ENCODE measurements around the gene RAB36.

The RAB36 gene

DNA sequence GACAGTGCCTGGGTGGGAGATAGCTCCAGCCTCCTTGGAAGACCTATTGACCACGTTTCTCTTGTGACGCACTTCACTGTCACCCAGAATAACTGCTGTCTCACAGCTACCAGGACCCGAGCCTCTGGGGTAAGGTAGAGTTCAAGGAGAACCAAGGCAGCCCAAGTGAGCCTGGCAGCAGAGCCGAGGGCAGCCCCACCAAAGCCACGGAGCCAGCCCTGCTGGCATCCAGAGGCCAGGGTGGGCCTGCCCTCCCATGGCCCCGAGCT is 36.3 kb upstream of the RAB36 start:
- no peak for DNase-seq

DNA sequence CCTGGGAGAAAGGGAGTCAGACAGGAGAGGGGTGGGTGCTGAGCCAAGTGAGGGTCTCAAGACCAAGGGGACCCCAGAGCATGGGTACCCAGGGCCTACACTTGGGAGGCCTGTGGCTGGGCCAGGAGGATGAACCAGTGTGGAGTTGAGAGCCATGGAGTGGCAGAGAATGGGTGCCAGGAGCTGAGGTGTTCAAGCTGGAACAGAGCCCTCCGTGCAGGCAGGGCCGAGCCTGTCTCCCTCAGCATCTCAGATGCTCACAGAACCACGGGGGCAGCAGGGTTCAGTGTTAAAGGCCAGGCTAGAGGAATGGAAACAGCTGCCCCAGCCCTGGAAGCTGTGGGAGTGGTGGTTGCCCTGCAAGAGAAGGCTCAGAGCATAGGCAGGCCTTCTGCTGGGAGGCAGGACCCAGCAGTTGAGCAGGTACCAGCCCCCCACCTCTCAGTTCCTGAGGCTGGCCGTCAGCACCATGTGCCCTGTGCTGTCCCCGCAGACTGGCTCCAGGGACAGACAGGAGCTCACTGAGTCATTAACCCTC is 35.8 kb upstream of the RAB36 start:
- DNase-seq = no peak

DNA sequence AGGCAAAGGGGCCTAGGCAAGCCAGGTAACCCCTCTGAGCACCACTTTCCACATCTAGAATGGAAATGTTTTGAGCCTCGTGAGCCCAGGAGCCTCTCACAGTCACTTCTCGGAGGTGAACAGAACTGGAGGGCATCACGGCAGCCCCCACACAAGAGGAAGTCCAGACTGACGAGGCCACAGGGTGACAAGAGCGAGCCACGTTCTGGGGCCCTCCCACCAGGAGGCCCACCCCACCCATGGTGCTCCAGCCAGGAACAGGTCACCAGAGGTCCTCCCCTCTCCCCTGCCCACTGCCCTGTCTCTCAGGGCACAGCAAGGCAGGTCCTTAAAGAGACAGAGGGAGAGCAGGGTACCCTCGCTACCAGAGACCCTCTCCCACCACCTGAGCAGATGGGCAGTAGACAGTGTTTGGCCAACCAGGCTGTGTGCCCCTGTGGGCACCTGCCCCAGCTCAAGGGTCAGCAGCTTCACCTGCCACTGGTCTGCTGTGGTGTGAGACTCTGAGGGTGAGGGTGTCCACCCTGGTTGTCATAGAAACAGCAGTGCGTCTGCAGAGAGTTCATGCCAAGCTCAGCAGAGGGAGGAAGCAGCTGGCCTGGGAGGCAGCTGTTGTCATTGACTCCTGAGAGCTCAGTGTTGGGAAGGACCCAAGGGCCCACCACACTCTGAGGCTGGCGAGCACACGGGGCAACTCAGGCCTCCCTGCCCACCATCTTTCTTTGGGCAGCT is 34.9 kb upstream of the RAB36 start:
- DNase-seq = no peak

DNA sequence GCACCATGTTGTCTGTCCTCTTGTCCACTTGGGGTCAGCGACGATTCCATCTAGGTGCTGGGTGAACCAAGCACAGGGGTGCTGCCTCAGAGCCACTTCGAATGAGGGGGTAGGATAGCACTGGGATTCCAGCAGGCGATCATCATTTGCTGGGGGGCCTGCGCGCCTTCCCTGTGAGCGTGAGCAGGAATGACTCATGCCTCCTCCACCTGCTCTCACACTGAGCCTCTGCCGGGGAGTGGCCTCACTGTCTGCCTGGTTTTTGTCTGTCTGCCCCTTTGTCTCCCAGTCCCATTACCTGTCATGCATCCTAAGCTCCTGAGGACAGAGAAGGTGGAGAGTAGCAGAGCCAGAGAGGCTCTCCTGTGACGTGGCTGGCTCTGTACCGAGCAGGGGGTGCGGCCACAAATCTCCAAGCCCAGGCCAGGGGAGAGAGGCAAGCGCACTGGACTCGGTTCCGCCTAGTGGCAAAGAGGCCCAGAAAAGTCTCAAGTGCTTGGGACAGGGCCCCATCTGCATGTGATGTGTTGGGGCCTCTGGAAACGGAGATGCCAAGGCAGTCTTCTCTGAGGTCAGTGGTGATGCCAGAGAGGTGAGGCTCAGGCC is 34.3 kb upstream of the RAB36 start:
- no peak for DNase-seq

DNA sequence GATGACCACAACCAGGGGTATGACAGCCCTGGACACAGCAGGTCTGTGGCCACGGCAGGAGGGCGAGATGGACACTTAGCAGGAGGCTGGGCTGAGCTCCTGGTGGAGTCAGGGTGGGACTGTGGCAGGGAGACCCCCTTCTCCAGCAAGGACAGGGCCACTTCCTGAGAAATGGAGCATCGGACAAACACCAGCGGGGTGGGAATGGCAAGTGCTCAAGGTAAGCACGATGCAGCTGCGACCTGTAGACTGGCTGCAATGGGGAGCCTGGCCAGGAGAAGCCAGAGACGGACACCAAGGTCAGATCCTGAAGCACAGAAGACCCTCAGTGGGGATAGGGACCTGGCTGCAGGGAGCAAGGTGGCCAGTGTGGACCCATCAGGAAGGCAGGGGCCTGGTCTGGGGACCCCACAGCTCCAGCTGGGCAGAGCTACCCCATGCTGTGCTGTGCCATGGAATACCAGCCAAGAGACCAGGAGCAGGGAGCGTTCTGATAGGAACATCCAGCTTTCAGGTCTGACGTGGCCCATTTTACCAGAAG is 32.7 kb upstream of the RAB36 start:
- DNase-seq = no peak

DNA sequence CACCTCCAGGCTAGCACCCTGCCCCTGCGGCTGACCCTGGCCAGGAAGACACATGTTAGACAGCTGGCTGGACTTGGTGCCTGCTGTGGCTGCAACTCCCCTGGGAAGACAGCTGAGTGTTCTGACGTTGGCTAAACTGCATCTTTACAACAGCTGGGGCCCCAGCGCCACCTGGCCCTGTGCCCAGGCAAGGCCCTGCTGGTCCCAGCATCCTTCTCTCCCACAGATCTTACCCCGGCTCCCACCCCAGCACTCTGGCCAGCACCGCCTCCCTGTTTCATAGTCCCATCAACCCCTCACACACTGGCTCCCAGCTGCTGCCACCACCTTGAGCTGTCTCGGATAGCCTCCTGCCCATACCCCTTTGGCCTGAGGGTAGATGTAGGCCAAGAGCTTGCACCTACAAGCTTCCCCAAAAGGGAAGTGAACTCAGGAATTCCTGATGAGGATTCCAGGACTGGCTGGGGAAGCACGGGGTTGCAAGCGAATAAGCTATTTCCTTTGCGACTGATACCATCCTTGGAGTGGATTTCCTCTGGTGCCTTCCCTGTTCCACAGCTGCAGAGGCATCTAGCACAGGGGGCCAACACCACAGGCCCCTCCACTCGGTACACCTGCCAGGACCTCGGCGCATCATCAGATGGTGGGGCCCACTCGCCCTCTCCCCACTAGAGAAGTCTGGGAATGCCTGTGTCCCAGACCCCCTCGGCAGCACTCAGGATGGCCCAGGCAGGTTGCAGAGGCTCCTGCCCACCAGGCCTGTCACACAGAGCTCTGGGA is 32.0 kb upstream of the RAB36 start:
- no peak for DNase-seq

DNA sequence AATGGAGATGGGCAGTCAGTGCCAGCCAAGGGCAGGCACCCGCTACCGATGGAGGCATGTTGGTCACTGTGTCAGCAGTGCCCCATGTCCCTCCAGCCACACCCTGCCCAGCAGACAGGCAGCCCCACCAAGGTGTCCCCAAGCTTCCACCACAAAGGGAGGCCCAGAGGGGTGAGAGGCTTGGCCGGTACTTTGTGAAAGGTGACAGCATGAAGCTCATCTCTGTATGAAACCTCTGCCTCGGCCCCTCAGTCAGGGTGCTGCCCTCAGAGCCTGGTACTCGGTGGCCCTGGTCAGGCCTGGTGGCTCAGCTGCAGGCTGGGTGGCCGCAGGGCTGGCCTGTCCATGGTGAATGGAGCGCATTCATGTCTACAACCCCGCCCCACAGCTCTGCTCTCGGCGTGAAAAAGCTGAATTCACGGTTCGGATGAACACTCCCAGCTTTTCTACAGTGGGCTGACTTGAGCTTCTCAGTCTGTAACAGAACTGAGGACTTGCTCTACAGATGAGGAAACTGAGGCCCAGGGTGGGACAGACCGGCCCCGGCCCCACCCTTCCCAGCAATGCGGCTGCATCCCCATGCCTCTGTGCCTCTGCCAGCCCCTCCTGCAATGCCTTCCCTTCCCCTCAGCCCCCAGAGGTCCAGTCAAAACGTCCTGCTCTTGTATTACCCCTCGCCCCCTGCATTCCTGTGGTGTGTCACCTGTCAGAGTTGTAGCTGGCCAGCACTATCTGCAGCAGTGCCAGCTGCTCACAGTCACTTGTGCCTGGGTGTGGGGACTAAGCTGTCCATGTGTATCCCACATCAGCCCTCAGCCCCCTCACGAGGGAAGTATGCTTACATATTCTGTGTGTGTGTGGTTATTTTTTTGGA is 31.2 kb upstream of the RAB36 start:
- DNase-seq = no peak

DNA sequence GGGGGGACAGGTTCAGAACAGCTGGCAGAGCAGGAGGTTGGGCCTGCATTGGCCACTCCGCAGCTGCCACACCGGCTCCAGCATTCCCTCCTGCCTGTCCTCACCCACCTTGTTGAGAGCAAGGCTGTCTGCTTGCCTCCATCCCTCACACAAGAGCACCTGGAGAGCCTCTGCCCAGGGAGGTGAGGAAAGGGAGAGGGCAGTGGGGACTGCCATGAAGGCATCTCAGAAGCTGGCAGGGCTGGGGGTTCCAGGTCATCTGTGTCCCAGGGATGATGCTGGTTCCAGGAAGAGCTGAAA is 30.6 kb upstream of the RAB36 start:
- no peak for DNase-seq

DNA sequence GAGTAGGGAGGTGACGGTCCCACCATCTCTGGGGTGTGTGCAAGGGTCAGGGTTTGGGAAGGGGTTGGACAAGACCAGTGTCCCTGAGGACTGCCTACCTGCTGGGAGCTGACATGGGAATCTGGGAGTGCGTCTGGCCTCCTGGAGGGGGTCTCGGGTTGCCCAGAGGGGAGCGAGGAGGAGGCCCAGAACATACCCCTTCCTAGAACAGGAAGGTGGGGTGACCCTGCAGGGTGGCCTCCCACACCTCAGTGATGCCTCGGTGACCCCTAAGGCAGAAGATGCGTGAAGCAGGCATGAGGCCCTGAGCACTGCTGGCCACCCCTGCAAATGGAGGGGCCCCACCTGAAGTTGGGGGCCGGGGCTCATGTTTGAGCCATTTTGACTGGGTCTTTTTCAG is 29.9 kb upstream of the RAB36 start:
- DNase-seq = no peak

DNA sequence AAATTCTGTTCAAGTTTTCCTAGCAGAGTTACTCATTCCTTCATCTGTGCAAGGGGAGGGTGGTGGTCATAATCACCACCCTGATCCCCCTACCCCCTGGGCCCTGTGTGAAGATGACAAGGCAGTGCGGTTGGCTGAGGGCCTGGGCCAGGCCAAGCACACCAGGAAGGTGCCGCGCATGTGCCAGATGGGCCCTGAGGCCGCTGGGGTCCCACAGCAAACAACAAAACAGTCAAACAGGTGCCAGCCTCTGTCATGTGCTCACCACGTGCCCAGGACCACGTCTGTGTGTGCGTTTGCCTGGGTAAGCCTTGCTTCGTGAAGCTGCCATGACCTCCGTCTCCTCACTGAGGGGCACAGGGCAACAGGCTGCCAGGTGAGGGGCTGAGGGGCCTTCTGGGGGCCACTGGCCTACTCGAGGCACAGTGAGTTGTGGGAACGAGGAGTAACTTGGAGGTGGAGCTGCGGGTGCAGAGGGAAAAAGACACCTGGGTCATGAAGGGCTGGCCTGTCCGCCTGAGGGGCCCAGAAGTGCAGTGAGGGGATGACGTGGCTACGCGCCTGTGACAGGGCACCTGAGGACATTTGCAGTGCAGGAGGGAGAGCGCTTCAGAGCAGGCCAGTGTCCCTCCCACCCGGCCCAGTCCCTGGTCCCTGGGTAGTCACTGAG is 29.3 kb upstream of the RAB36 start:
- no peak for DNase-seq

DNA sequence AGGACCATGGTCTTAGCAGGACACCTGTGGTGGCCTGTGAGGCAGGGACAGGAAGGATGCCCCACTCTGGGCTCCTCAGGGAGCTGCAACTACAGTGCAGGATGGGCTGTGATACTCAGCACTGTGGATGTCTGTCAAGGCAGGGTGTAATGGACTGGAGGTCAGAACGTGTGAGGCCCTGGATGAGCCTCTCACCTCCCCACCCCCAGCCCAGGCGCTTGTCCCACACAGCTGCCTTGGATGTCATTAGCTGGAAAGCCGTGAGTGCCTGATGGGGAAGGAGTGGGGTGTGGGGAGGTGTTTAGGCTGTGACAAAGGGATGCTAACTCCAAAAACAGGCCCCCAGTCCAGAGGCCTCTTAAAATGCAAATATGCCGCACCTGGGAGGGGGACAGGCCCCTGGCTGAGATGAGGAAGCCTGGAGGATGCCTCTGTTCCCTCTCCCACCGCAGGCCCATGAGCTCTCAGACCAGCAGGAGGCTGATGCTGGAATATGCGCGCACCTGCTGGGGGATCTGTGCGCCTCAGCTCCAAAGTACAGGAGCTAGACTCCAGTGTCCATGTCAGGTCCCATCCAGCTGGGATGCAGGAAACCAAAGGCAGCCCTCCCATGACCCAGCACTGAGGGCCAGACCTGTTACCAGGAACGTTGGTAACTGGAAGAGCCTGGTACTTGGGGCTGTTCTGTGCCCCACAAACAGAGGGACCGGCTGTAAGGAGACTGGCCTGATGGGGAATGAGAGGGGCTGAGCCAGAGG is 28.6 kb upstream of the RAB36 start:
- DNase-seq = no peak

DNA sequence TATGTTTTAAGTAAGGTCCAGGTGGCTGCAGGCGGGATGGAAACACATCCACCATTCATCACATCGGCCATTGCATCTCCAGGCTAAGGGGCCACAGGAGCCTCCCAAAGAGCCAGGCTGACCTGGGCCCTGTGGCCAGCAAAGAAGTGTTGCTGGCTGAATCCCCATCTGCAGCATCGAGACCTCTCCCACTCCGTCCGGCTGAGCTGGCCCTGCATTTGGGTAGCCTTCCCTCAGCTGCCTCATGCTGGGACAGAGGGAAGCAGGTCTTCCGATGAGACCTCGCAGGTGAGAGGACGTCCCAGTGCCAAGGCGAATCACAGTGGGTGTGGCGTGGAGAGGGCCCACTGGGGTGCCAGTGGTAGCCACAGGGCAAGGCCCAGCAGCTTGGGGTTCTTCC is 28.0 kb upstream of the RAB36 start:
- DNase-seq = no peak

DNA sequence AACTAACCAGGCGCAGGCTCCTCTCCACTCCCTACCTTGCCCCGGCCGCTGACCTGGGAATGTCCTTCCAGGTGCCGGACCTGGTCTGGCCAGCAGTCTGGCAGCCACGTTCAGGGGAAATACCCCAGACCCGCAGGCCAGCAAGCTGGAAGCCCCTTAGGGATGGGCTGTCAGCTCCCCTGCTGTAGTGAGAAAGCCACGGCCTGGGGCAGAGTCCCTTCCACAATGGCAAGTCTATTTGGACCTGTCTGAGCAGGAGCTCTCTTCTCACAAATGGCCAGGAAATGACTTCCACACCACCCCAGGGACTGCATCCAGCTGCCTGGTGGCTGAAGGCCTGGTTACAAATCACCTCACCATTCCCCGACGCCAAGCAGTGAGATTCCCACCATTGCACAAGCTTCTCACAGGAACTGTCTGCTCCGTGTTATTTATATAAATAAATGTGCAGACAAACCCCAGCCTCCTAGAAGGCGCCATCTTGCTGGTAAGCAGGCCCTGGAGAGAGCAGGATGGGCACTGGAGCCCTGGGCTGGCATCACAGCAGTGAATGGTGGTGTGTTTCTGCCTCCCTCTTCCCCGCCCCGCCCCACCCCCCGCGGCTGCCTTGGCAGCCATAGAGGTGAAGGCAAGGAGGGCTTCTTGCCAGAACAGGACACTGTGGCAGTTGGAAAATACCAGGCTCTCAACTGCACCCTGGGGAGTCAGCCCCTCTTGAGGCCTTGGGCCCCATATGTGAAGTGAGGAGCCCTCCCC is 27.2 kb upstream of the RAB36 start:
- DNase-seq = no peak

DNA sequence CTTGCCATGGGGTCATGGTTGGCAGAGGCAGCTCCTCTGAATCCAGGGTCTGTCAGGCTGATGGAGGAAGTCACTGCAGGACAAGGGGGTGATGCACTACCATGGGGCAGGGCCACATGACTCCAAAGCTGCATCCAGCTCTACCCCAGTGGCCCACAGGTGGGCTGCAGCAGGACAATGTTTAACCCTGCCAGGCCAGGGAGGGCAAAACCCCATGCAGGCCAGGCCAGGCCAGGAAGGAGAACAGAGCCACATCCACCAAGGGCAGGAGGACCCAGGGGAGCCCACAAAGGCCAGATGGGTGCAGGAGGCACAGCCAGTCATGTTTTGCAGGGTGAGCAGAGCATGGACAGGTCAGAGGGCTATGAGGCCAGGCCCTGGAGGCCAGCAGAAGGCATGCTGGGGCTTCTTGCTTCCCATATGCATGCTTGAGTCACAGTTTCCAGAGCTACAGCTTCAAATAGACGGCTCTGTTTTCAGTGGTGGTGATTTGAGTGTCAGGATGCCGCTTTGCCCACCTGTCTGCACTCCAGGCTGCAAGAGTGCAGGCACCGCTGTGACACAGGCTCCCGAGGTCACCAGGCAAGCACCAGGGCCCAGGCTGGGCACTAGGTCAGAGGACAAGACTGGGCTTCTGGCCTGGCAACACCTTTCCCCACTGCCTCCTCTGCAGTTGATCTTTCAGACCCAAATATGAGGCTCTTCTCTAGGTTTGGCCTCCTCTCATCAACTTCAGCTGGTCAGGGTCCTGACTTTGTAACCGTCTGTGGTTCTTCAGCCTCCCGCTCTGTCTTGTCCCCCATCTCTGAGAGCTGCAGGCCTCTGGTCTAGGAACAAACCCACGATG is 26.4 kb upstream of the RAB36 start:
- no peak for DNase-seq

DNA sequence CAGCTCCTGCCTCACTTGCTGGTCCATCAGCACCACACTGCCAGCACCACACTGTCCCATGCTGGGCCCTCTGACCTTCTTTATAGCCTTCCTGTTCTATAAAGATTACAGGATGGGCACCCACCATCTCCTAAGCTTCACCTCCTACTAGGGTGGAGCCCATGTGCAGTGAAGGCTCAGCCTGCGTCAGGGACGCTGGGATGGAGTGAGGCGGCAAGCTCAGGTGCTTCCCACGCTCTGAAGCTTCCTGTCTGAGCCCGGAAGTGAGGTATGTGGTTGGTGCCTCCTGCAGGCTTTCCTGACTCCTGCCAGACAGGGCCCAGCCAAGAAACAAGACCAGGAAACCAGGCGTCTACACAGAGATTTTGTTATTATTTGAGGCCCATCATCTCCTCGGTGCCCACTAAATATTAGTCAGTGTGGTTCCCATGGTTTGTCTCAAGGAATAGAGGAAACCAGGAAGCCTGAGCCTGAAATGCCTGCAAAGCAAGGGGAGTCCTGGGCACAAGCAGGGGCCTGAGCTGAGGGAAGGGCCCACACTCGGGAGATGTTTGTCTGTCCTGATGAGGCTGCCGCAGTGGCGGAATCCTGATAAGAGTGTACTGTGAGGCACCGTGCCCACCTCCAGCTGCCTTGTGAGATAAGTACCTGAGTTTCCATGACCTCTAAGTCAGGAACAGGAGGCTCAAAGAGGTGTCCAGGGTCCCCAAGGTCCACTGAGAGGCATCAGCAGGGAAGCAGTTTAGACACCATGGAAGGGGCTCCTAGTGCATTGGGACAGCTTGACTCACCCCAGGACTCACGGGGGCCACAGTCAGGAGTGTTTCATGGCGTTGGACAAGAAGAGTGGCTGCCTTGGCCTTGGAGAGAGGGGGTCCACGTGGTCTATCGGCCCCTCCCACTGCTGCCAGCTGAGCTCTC is 25.5 kb upstream of the RAB36 start:
- no peak for DNase-seq

DNA sequence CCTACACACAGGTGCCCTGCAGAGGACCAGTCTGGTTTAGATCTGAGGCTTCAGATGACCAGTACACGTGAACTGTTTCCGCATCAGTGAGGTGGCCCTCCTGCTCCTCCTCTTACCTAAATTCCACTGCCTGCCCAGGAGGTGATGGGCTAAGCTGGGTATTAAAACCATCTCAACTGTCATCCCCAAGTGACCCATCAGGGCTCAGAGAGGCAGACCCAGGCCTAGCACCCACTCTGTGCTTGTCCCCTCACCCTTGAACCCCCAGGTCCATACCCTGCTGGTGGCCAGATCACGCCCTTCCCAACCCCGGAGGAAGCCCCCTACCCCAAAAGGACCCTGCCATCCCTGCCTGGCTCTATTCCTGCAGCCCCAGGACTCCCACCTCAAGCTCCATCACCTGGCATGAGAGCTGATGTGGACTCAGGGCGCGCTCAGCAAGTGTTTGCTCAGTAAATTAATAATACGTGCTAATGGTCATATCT is 24.8 kb upstream of the RAB36 start:
- no peak for DNase-seq

DNA sequence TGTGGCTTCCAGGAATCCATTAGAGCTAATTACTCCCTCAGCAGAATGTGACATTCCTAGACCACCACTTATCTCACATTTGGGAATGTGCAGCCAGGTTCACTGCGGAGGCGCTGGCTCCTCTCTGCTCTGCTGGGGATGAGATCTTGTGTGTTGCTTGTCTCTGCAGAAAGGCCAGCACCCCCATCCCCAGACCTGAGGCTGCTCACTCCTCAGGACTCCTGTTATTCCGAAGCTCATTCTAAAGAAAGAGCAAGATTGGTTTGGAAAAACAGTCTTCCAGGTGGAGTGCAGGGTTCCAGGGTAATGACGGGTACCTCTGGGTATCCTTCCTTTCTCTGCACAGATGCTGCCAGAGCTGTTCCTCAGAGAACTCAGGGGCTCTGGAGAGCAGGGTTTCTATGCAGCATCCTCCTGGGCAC is 24.3 kb upstream of the RAB36 start:
- no peak for DNase-seq

DNA sequence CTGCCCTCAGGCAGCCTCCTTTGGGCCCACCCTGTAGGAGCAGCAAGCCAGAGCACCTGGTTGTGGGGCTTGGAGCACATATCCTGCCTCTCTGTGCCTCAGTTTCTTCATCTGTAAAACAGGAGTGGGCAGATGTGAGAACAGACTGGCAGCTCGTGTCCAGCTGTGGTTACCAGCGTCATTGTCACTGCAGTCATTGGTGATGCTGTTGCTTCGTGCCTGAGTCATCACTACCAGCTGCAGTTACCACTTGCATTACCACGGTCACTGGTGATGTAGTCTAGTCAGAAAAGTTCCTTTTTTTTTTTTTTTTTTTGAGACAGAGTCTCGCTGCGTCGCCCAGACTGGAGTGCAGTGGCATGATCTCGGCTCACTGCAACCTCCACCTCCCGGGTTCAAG is 23.9 kb upstream of the RAB36 start:
- peak; percentile 71 for DNase-seq

Measured in suppressor macrophage treated with lipopolysaccharide for 4 hours (primary cell).